Activated CD8-positive, alpha-beta memory T cell treated with anti-CD3 and anti-CD28 coated beads for 24 hours (primary cell): ENCODE measurements around the gene NAA25.
"Not testable (repeated sequence)": the region's sequence is repeated elsewhere in the genome, so short reads cannot be mapped to it uniquely, and the experiment has no call there.

Experiments used
- DNase-seq: peaks from one replicate; pipeline ENCODE4 v3.0.0-alpha.2; 2020

The NAA25 gene

DNA sequence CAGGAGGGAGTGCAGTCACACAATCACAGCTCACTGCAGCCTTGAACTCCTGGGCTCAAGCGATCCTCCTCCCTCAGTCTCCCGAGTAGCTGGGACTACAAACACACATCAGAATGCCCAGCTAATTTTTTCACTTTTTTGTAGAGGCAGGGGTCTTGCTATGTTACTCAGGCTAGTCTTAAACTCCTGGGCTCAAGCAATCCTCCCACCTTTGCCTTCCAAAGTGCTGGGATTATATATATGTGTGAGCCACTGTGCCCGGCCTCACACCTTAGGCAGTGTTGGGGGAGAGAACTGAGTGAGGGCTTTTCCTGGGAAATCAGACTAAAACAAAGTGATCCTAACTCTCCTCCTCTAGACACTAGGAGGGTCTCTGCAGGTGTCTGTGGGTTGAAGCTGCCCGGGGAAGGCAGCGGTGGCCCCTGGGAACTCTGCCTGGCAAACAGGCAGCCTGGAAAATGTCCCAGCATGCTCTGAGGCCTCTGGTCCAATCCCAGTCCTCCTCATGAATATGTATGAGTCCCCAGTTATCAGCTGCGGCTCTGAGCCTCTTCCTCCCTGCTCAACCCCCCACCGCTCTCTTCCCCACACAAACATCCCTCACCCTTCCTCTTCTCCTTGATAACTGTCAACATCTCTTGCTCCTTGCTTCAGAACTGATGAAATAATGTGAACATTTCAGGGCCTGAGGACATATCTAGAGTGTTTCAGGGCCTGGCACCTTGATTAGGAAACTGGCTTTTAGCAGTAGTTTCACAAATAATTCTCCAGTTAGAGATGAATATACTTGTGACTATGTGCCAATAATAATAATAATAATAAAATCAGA is 7.9 kb upstream of the NAA25 start:
- no peak for DNase-seq

DNA sequence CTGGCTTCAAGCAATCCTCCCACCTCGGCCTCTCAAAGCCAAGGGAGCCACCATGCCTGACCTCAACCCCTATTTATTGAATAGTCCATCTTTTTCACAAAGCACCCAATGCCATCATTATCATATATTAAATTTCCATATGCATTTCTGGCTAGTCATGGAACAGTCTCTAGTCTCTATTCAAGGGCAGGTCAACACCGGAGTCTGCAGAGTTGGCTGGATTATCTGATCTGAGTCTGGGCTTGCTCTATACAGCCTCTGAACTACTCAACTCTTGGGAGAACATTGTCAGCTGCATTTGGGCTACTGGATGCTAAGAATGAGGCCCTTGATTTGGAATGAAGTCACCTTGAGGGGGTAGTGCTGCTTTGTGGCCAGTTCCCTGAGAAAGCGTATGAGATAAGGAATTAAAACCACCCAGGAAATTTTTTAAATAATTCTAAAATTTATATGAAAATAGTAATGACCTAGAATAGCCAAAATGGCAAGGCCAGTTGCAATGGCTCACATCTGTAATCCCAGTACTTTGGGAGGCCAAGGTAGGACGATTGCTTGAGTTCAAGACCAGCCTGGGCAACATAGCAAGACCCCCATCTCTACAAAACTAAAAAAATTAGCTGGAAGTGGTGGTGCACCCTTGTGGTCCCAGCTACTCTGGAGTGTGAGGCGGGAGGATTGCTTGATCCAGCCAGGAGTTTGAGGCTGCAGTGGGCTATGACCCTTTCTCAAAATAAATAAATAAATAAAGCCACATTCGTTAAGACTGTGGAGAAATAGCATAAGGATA is 6.9 kb upstream of the NAA25 start:
- no peak for DNase-seq

DNA sequence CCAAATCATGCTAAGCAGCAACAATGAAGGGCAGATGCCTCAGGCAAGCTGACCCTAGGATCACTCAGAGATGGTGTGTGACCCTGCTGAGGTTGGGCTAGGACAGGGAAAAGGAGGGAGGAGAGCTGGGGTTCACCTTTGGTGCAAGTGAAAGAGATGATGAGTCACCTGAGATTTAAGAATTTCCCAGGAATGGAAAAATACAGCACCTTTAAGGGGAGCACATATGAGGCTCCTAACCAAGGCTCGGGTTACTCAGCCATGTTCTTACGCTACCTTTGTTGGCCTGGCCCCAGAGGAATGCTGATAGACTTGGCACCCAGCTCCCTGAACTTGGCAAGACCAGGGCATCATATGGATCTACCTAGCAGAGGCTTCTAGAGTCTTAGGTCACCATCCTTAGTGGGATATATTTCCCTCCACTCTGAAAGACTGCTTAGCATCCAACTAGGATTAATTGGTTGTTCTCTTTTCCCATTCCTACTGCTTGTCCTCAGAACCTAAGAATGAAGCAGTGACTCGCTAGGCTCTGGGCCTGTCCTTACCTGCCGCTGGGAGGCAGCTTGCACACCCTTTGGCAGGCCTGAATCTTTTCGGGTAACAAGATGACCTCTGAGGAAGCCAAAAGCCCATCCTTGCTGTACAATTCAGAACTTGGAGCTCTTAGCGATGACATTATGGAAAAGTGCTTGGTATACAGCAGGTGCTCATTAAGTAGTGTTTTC is 4.0 kb upstream of the NAA25 start:
- DNase-seq, result no peak

DNA sequence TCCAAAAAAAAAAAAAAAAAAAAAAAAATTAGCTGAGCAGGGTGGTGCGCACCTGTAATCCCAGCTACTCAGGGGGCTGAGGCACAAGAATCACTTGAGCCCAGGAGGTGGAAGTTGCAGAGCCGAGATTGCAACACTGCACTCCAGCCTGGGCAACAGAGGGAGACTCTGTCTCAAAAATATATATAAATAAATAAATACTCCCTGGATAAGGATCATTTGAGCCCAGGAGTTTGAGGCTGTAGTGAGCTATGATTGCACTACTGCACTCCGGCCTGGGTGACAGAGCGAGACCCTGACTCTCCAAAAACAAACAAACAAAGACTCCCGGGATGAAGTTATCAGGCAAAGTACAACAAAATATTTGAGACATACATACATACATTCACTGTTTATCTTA is 3.3 kb upstream of the NAA25 start:
- DNase-seq, result no peak

DNA sequence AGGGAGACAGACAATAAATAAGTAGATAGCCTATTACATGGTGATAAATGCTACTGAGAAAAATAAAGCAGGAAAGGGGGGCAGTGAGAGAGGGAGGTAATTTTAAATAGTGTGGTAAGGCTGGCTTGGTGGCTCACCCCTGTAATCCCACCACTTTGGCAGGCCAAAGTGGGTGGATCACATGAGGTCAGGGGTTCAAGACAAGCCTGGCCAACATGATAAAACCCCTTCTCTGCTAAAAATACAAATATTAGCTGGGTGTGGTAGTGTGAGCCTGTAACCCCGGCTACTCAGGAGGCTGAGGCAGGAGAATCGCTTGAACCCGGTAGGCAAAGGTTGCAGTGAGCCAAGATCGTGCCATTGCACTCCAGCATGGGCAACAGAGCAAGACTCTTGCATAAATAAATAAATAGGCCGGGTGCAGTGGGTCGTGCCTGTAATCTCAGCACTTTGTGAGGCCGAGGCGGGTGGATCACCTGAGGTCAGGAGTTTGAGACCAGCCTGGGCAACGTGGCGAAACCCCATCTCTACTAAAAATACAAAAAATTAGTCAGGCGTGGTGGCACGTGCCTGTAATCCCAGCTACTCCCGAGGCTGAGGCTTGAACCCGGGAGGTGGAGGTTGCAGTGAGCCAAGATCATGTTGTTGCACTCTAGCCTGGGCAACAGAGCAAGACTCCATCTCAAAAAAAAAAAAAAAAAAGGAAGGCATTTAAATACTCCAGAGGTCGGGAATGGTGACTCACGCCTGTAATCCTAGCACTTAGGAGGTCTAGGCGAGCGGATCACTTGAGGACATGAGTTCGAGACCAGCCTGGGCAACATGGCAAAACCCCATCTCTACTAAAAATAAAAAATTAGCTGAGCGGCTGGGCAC is 2.4 kb upstream of the NAA25 start:
- DNase-seq, result not testable (repeated sequence)

DNA sequence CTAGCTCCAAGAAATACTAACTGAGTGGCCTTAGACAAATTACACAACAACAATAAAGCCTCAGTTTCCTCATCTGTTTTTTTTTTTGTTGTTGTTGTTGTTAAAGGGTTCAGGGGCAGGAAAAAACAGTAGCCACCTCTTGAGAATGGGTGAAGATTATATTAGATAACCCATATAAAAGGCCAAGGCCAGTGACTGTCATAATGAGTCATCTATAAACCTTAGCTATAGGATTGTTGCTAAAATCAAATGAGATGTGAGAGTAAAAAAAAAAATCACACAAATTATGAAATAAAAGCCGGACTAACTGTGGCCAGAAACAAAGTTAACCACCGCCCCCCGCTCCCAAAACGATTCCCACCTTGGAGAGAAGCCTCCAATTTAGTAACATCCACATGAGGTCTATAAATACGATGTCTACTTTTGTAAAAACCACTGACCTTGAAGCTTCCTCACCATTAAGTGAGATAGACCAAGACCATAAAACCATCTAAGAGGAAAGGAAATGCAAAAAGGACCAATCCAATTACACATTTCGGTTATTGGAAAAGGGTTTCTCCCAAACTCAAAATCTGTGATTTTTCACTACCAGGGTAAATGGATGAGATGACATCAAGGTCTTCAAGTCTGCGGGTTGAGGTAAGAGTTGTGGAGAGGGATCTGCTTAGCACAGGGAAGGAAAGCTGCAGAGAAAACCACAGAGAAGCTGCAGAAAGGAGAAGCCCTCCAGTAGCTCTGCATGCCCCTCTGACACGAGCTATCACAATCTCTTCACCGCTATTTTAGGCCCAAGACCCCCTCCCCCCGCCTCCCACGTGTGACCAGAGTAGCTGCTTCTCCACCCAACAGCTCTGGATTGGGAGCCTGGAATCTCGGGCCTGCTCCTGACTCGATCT is 1.0 kb downstream of the NAA25 start:
- peak; percentile 72 for DNase-seq

DNA sequence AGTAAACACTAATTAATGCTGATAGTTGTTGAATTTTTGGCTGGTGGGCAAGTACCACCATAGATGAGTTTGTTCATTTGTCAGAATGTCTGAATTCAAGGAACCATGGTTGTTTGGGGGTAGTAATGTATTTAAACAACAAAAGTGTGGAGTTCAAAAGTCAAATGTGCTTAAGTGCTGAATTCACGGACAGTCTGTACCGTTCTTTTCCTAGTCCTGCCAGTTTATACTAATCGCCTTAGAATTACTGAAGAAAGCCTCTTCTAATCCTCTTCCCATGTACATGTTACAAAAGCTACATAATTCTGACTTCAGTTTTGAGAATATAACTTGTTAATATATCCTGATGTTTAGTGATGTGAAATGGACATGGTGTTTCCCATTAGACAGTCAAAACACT is 2.7 kb downstream of the NAA25 start:
- no peak for DNase-seq

DNA sequence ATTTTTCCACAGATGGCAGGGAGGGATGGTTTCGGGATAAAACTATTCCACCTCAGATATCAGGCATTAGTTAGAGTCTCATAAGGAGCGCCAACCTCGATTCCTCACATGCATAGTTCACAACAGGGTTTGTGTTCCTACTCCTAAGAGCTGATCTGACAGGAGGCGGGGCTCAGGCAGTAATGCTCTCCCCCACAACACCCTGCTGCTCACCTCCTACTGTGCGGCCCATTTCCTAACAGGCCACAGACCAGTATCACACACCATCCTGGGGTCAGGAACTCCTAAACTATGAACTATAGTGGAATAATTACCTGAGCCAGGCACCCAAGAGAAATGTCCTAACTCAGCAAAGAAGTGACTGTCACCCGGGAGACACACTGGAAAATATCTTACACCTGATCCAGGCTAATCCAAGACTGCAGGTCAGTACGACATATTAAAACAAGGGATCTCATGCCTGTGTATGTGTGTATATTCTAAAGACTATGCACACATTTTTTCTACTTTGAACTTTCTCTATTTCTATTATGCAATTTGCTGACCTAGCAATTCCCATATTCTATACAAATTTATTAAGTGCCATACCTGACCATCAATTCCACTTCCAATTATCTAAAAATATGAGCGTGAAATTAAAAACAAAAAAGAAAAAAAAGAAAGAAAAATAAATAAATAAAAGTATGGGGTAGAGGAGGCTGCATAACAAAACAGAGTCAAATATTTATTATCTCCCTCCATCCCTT is 4.7 kb downstream of the NAA25 start:
- no peak for DNase-seq

DNA sequence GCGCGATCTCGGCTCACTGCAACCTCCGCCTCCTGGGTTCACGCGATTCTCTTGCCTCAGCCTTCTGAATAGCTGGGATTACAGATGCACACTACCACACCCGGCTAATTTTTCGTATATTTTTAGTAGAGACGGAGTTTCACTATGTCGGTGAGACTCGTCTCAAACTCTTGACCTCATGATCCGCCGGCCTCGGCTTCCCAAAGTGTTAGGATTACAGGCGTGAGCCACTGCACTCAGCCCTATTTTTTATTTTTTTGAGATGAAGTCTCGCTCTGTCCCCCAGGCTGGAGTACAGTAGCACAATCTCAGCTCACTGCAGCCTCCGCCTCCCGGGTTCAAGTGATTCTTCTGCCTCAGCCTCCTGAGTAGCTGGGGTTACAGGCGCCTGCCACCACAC is 5.8 kb downstream of the NAA25 start:
- not testable (repeated sequence) for DNase-seq

DNA sequence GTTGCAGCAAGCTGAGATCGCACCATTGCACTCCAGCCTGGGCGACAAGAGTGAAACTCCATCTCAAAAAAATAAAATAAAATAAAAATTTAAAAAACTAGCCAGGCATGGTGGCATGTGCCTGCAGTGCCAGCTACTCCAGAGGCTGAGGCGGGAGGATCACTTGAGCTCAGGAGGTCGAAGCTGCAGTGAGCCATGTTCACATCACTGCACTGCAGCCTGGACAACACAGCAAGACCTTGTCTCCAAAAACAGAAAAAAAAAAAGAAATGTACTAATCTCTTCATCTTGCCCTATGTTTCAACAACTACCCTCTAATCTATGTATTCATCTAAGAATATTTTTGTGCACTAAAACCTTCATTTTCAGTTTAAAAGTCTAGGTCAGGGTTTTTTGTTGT is 6.5 kb downstream of the NAA25 start:
- DNase-seq, result no peak

DNA sequence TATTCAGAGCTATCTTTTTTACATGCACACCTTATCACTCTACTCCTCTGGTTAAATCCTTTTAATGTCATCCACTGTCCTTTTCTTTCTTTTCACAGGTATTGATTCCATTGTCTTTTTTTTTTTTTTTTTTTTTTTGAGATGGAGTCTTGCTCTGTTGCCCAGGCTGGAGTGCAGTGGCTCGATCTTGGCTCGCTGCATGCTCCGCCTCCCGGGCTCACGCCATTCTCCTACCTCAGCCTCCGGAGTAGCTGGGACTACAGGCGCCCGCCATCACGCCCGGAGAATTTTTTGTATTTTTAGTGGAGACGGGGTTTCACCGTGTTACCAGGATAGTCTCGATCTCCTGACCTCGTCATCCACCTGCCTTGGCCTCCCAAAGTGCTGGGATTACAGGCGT is 8.1 kb downstream of the NAA25 start:
- not testable (repeated sequence) for DNase-seq

DNA sequence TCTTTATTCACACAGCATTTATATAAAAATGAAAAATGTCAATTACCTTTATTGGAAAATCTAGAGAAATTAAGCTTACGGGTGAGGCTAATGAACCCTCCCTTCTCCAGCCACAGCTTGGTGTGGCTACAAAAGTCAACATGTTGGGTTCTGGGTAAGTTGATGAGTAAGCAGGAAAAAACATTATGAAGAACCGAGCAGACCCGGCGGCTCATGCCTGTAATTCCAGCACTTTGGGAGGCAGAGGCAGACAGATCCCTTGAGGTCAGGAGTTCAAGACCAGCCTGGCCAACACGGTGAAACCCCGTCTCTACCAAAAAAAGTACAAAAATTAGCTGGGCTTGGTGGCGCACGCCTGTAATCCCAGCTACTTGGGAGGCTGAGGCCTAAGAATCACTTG is 10.9 kb downstream of the NAA25 start:
- DNase-seq, result peak; percentile 32

DNA sequence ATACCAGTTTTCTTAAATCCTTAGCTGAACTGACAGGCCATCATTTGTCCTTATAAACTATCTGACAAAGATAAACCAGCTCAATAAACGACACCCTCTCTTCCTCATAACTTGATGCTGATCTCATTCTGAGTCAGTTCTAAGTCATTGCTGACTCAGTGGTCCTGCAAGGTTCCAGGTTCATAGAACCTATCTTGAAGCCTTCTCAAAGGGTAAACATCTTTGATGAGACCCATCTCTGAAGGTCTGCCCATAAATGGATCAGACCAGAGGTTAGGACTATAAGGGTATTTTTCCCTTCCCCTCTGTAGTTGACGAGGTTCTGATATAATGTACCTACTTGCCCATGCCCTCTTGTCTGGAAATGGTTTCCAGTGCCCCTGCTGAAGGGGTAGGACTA is 11.9 kb downstream of the NAA25 start:
- DNase-seq, result peak; percentile 53

DNA sequence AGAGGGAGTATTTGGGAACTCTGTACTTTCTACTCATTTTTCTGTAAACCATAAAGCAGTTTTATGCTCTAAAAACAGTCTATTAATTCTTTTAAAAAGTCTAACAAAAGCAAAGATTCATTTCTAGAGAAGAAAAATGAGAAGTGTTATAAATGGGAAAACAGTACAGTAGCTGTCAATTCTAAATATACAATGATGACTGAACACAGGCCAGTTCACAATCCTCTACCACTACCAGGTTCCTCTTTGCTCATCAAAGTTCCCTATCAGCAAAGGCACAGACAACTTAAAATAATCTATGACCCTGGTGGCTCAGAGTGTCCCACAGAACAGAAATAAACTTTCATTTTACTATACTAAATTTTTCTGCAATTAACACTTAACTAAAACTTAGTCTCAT is 12.5 kb downstream of the NAA25 start:
- no peak for DNase-seq

DNA sequence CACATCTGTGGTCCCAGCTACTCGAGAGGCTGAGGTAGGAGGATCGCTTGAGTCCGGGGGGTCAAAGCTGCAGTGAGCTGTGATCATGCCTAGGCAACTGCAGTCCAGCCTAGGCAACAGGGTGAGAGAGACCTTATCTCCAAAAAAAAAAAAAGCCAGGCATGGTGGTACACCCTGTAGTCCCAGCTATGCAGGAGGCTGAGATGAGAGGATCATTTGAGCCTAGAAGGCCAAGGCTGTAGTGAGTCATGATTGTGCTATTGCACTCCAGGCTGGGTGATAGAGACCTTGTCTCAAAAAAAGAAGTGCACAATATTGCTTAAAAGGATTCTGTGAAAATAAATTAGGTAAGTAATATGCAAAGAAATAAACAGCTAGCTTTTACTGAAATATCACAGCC is 17.0 kb downstream of the NAA25 start:
- peak; percentile 17 for DNase-seq

DNA sequence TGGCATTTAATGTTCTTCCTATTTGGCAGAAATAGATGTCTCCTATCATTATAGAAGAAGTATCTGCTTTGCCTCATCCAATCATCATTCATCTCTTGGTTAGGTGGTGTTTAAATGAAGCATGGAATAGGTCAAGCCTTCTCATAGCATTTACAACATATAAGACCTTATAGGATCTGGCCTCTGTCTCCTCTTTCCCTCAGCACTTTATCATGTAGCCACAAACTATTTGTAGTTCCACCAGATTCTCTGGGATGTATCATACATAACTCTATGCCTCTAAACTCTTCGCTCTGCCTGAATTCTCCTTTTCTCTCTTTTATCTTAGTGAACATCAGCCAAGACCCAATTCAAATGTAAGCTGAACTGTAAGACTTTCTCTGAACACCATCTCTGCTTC is 20.7 kb downstream of the NAA25 start:
- DNase-seq, result no peak

DNA sequence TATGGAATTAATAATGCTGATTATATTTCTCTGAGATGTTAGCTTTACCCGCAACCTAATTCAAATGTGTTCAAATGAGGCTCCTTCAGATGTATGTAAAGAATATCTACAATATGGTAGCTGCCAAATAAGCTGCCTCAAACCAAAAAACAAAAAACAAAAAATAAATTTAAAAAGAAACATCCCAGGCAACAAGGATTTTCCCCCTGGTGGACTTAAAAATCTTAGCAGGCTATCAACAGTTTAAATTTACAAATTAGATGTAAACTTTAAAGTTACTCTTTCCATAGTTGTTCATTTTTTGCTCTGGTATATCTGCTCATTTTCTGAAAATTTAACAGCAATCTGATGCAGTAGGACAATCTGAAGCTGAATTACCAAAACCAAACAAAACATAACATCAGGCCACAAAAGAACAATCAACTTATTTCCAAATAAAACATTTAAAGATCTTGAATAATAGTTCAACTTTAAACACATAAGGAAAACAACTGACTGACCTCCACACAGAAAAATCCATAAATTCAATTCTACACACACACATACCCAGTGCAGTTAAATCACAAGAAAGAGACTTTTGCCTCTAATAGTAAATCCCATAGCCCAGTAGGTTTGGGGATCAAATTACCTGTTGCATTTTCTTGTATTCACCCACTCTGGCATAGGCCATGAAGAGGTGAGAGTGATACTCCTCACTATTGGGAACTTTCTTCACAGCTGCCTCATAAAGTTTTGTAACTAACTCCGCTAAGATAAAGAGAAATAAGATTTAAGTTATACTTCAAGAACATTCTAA is 21.3 kb downstream of the NAA25 start:
- no peak for DNase-seq

DNA sequence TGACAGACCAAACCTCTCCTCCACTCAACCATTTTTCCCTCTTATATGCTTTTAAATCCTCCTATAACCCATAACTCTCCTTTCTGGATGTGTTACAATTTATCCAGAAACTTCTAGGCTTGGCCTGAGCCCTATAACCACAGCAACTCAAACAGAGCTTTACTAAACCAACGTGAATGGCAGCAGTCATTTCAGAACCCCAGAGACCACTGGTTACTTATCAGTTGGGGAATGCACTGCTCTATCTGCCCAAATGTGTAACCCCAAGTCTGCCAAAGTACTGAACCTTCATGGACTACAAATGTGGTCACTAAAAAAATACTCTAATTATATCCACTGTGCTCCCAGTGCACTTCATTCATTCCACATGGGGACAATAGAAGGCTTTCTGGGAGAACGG is 42.0 kb downstream of the NAA25 start:
- no peak for DNase-seq

DNA sequence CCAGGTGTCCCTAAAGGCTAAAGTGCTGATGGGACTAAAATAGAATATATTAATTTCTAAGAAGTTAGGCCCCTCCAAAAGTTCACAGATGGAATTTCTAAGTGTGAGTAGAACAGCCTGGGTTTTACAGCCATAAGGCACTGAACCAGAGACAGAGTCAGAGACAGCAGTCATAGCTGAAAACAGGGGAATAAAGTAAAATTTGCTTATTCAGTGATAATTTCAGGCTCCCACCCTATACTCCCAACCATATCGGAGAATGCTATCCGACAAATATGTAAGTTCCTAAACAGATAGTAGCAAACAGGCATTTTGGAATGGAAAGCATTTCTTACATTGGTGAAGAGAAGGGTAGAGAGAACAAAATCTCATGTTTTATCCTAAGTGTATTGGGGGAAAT is 45.3 kb downstream of the NAA25 start:
- DNase-seq, result no peak

DNA sequence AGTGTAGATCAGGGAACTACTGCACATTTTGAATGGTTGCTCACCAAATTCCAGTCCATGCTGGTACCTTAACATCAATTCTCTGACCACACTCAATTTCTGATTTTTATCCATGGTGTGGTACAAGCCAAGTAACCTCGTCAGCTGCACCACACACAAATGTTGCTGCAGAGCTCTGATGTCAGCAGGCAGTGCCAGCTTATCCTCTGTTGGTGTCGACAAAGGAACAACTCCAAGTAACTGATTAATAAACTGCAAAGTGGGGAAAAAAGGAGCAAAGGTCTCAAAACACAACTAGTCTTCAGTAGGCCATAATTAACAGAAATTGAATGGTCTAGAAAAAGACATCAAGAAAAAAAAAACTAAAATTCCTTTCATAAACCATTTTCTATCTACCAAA is 47.4 kb downstream of the NAA25 start:
- no peak for DNase-seq
